Astrocyte (in vitro differentiated cells and primary cell): Measurements from ENCODE around the gene RNF150. TPM values are rescaled to one million over a fixed set of nuclear protein-coding genes. Genes with fewer than 3 reads are reported as not detected.
A peak's percentile ranks its signal among the peaks of the same experiment; 100 is the strongest.

Experiments
- DNase-seq: peaks from one replicate; pipeline ENCODE4 v3.0.0-alpha.2; 2010; ENCODE audit warnings: low read depth
- FAIRE-seq: peaks from 2 replicates; lab custom pipeline; 2011; peaks lifted over from hg19 to GRCh38; lab: Jason Lieb, UNC
- H2AFZ ChIP-seq: 2 replicates; pipeline ENCODE4 v1.6.0; 2012; ENCODE audit warnings: low read depth, low read length, inconsistent platforms
- H3K27ac ChIP-seq: 2 replicates; pipeline ENCODE4 v1.5.1; 2011; ENCODE audit warnings: low read depth, low read length, inconsistent platforms
- H3K27me3 ChIP-seq: 2 replicates; pipeline ENCODE4 v1.6.0; 2011; ENCODE audit warnings: low read length, inconsistent platforms; ENCODE audit not compliant: insufficient read depth
- H3K36me3 ChIP-seq: 2 replicates; pipeline ENCODE4 v1.5.1; 2011; ENCODE audit warnings: low read length, inconsistent platforms; ENCODE audit not compliant: insufficient read depth
- H3K4me1 ChIP-seq: 2 replicates; pipeline ENCODE4 v1.5.1; 2011; ENCODE audit warnings: low read length, inconsistent platforms; ENCODE audit not compliant: insufficient read depth
- H3K4me2 ChIP-seq: 2 replicates; pipeline ENCODE4 v1.6.0; 2012; ENCODE audit warnings: low read length, inconsistent platforms
- H3K4me3 ChIP-seq: 2 replicates; pipeline ENCODE4 v1.5.1; 2011; ENCODE audit warnings: low read depth, mild to moderate bottlenecking, low read length, inconsistent platforms; ENCODE audit not compliant: insufficient read depth
- H3K79me2 ChIP-seq: 2 replicates; pipeline ENCODE4 v1.6.0; 2012; ENCODE audit warnings: mild to moderate bottlenecking, low read length, inconsistent platforms; ENCODE audit not compliant: insufficient read depth
- H3K9ac ChIP-seq: 2 replicates; pipeline ENCODE4 v1.6.0; 2012; ENCODE audit warnings: mild to moderate bottlenecking, low read length, inconsistent platforms
- H3K9me3 ChIP-seq: 2 replicates; pipeline ENCODE4 v1.5.1; 2012; ENCODE audit warnings: low read depth, mild to moderate bottlenecking, low read length, inconsistent platforms; ENCODE audit not compliant: insufficient read depth
- H4K20me1 ChIP-seq: 2 replicates; pipeline ENCODE4 v1.6.0; 2012; ENCODE audit warnings: low read length, inconsistent platforms; ENCODE audit not compliant: insufficient read depth
- H3K27ac Mint-ChIP-seq: one replicate; pipeline ENCODE4 v1.8.0; 2021; ENCODE audit warnings: mild to moderate bottlenecking, mixed read lengths; ENCODE audit not compliant: unreplicated experiment
- H3K27me3 Mint-ChIP-seq: one replicate; pipeline ENCODE4 v1.8.0; 2021; ENCODE audit warnings: low read depth, mixed read lengths; ENCODE audit not compliant: unreplicated experiment
- H3K36me3 Mint-ChIP-seq: one replicate; pipeline ENCODE4 v1.8.0; 2021; ENCODE audit warnings: low read depth, mixed read lengths; ENCODE audit not compliant: unreplicated experiment
- H3K4me1 Mint-ChIP-seq: one replicate; pipeline ENCODE4 v1.8.0; 2021; ENCODE audit warnings: low read depth, mixed read lengths; ENCODE audit not compliant: unreplicated experiment
- H3K4me3 Mint-ChIP-seq: one replicate; pipeline ENCODE4 v1.8.0; 2021; ENCODE audit warnings: mild to moderate bottlenecking, moderate library complexity, mixed read lengths; ENCODE audit not compliant: unreplicated experiment
- H3K9me3 Mint-ChIP-seq: one replicate; pipeline ENCODE4 v1.8.0; 2021; ENCODE audit warnings: mild to moderate bottlenecking, mixed read lengths; ENCODE audit not compliant: unreplicated experiment
- CTCF ChIP-seq: IDR thresholded peaks from 2 replicates; pipeline ENCODE4 v1.5.1; 2011; ENCODE audit warnings: low read depth, mild to moderate bottlenecking, inconsistent platforms, low read length, moderate library complexity; ENCODE audit not compliant: insufficient read depth
- EZH2 ChIP-seq: IDR thresholded peaks from 2 replicates; pipeline ENCODE4 v1.6.1; 2012; ENCODE audit warnings: mild to moderate bottlenecking, low read length, inconsistent platforms; ENCODE audit not compliant: insufficient read depth
- total RNA-seq: library from RNA; stranded (reverse); gene quantifications from 2 replicates; pipeline ENCODE4 v1.2.1, GENCODE V29; 2021

RNF150 gene
- total RNA-seq, 1 donor from 2014 or later, result 5.2 TPM

DNA sequence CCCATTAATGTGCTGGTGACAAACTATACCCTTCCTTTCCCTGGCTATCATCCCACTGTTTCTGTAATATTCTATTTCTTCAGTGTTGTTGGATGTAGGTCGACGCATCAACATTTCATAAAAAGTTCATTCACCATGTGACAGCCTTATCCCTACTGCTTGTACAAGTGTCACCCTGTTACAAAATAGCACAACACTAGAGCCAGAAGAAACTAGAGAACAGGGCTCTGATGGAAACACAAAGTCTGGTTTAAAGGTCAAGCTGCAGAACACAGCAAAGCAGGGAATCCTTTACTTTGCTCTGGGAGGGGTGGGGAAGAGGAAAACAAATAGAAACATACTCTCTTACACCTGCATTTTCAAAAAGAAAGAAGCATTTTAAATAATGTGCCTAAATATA lies 245.8 kb downstream of the RNF150 start:
- TF ChIP-seq EZH2 (no peak), CTCF (no peak)
- H3K4me1 ChIP-seq, result no peaks in the 10 kb centered on the region
- no peak overlapping the region for H3K4me3 ChIP-seq
- peaks cover 8% of the 10 kb centered on the region for H3K9me3 Mint-ChIP-seq
- H3K79me2 ChIP-seq, result no peaks in the 10 kb centered on the region
- no peaks in the 10 kb centered on the region for H3K9me3 ChIP-seq
- no peak overlapping the region for H3K4me3 Mint-ChIP-seq
- H4K20me1 ChIP-seq, result no peaks in the 10 kb centered on the region
- no peaks in the 10 kb centered on the region for H3K36me3 ChIP-seq
- no peaks in the 10 kb centered on the region for H3K27me3 ChIP-seq
- no peaks in the 10 kb centered on the region for H3K4me1 Mint-ChIP-seq
- H3K9ac ChIP-seq, result no peak overlapping the region
- H3K4me2 ChIP-seq, result no peak overlapping the region
- no peaks in the 10 kb centered on the region for H3K27me3 Mint-ChIP-seq
- no peak for FAIRE-seq
- H3K27ac ChIP-seq, result no peak overlapping the region
- H3K36me3 Mint-ChIP-seq, result no peaks in the 10 kb centered on the region
- H3K27ac Mint-ChIP-seq, result no peak overlapping the region
- DNase-seq, result no peak
- no peak overlapping the region for H2AFZ ChIP-seq

DNA sequence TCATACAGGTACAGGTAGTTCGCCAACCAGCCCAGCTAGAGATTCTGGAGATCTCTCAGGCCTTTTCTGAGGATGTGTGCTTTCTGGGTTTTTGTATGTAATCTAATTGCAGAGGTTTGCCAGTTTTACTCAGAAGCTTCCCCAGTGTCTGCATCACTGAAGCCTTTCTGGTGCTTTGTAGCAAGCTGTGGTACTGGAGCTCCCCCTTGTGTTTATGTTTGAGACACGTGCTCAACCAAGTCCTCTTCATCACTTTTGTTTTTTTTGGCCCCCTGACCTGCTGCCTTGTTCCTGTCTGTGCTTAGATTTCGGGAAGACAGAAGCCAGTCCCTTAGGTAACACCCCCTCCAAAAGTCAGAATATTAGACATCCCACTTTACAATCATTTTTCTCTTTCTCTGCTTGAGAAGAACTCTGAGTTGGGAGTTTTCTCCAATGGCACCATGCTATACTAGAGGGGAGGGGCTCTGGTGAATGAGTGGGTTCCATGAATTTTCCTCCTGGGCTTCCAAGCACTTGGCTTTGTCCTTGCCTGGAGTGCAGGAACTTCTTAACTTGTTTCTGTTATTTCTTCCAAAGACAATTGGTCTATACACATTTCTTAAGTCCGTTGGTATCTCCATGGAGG lies 248.7 kb downstream of the RNF150 start:
- H3K9ac ChIP-seq, result no peak overlapping the region

More for the DNA sequence above, 248.7 kb downstream of the RNF150 start:
- Mint-ChIP-seq H3K4me3 (no peak overlapping the region), H3K27ac (no peak overlapping the region), H3K36me3 (peaks cover 2% of the 10 kb centered on the region), H3K27me3 (no peaks in the 10 kb centered on the region), H3K4me1 (no peaks in the 10 kb centered on the region), H3K9me3 (peaks cover 10% of the 10 kb centered on the region)
- Histone ChIP-seq H3K9me3 (no peaks in the 10 kb centered on the region), H3K27ac (no peak overlapping the region), H3K4me3 (no peak overlapping the region), H3K4me2 (no peak overlapping the region), H3K36me3 (no peaks in the 10 kb centered on the region), H3K4me1 (no peaks in the 10 kb centered on the region), H3K27me3 (no peaks in the 10 kb centered on the region), H4K20me1 (no peaks in the 10 kb centered on the region), H3K79me2 (no peaks in the 10 kb centered on the region), H2AFZ (no peak overlapping the region)
- TF ChIP-seq CTCF, result peak; percentile 63
- TF ChIP-seq EZH2, result no peak
- FAIRE-seq (peak; percentile 68), DNase-seq (peak; percentile 59)
